Measurements from ENCODE around the gene POM121.
"Not testable (repeated sequence)": the region's sequence is repeated elsewhere in the genome, so short reads cannot be mapped to it uniquely, and the experiment has no call there.

Gene POM121

GRCh38 chr7:72924386-72924732, 536 bp upstream of the POM121 start:
- Histone ChIP-seq H3K4me3 (ENCODE audit: low read length, poor library complexity, severe bottlenecking) (peak overlapping the region; percentile 87), H3K79me2 (ENCODE audit: insufficient read depth, low read length) (peaks cover 56% of the 10 kb centered on the region), H3K4me2 (ENCODE audit: low read depth, low read length, poor library complexity, severe bottlenecking) (peak overlapping the region; percentile 88), H3K9me2 (replicated peaks; ENCODE audit: low read depth, low read length) (no peaks in the 10 kb centered on the region), H3K9ac (ENCODE audit: low read depth, low read length, poor library complexity, severe bottlenecking) (peak overlapping the region; percentile 92), H3K36me3 (ENCODE audit: insufficient read depth, low read length) (peaks cover 36% of the 10 kb centered on the region; the same call in 1 of the 2 replicates), H2AFZ (ENCODE audit: low read length) (peak overlapping the region; percentile 82), H3K27me3 (ENCODE audit: insufficient read depth, low read length, poor library complexity, severe bottlenecking) (no peaks in the 10 kb centered on the region), H3K4me1 (ENCODE audit: insufficient read depth, low read length, poor library complexity, severe bottlenecking) (peaks cover 9% of the 10 kb centered on the region), H4K20me1 (ENCODE audit: insufficient read depth, low read length, poor library complexity, severe bottlenecking) (peaks cover 21% of the 10 kb centered on the region), H3K9me3 (ENCODE audit: insufficient read depth, low read depth, low read length) (no peaks in the 10 kb centered on the region), H3F3A (ENCODE audit: low read depth) (no peaks in the 10 kb centered on the region)
- TF ChIP-seq CTCF (conservative IDR thresholded peaks at IDR 0.05; ENCODE audit: low read length) (no peak), EZH2phosphoT487 (IDR thresholded peaks at IDR 0.05; ENCODE audit: borderline replicate concordance) (no peak)

- Histone ChIP-seq H3K79me2 (ENCODE audit: insufficient read depth, low read length) (peaks cover 51% of the 10 kb centered on the region), H2AFZ (ENCODE audit: low read length) (peak overlapping the region; percentile 58; the same call in 1 of the 2 replicates), H4K20me1 (ENCODE audit: insufficient read depth, low read length, poor library complexity, severe bottlenecking) (peaks cover 21% of the 10 kb centered on the region), H3K4me2 (ENCODE audit: low read depth, low read length, poor library complexity, severe bottlenecking) (peak overlapping the region; percentile 95), H3K27me3 (ENCODE audit: insufficient read depth, low read length, poor library complexity, severe bottlenecking) (no peaks in the 10 kb centered on the region), H3K4me1 (ENCODE audit: insufficient read depth, low read length, poor library complexity, severe bottlenecking) (peaks cover 9% of the 10 kb centered on the region), H3K9me3 (ENCODE audit: insufficient read depth, low read depth, low read length) (no peaks in the 10 kb centered on the region), H3K9me2 (replicated peaks; ENCODE audit: low read depth, low read length) (no peaks in the 10 kb centered on the region), H3K9ac (ENCODE audit: low read depth, low read length, poor library complexity, severe bottlenecking) (peak overlapping the region; percentile 92), H3K4me3 (ENCODE audit: low read length, poor library complexity, severe bottlenecking) (peak overlapping the region; percentile 87), H3F3A (ENCODE audit: low read depth) (no peaks in the 10 kb centered on the region), H3K36me3 (ENCODE audit: insufficient read depth, low read length) (peaks cover 48% of the 10 kb centered on the region; the same call in 1 of the 2 replicates)
- TF ChIP-seq CTCF (conservative IDR thresholded peaks at IDR 0.05; ENCODE audit: low read length) (no peak), EZH2phosphoT487 (IDR thresholded peaks at IDR 0.05; ENCODE audit: borderline replicate concordance) (no peak)
Observed at GRCh38 chr7:72925546-72926120, 738 bp downstream of the POM121 start.

GRCh38 chr7:72927791-72928190, 2.9 kb downstream of the POM121 start:
- not testable (repeated sequence) for H3K9me3 ChIP-seq (ENCODE audit: insufficient read depth, low read depth, low read length); H3K9me2 ChIP-seq (replicated peaks; ENCODE audit: low read depth, low read length); H3K4me1 ChIP-seq (ENCODE audit: insufficient read depth, low read length, poor library complexity, severe bottlenecking); H3K4me2 ChIP-seq (ENCODE audit: low read depth, low read length, poor library complexity, severe bottlenecking); H3K9ac ChIP-seq (ENCODE audit: low read depth, low read length, poor library complexity, severe bottlenecking); H3K27me3 ChIP-seq (ENCODE audit: insufficient read depth, low read length, poor library complexity, severe bottlenecking); H3F3A ChIP-seq (ENCODE audit: low read depth); H2AFZ ChIP-seq (ENCODE audit: low read length); H3K4me3 ChIP-seq (ENCODE audit: low read length, poor library complexity, severe bottlenecking)
- Histone ChIP-seq H4K20me1 (ENCODE audit: insufficient read depth, low read length, poor library complexity, severe bottlenecking) (peaks cover 21% of the 10 kb centered on the region), H3K79me2 (ENCODE audit: insufficient read depth, low read length) (peaks cover 39% of the 10 kb centered on the region), H3K36me3 (ENCODE audit: insufficient read depth, low read length) (peaks cover 47% of the 10 kb centered on the region; the same call in 1 of the 2 replicates)

- H3K9ac ChIP-seq (ENCODE audit: low read depth, low read length, poor library complexity, severe bottlenecking); H3K4me3 ChIP-seq (ENCODE audit: low read length, poor library complexity, severe bottlenecking); H3K4me1 ChIP-seq (ENCODE audit: insufficient read depth, low read length, poor library complexity, severe bottlenecking); H3K4me2 ChIP-seq (ENCODE audit: low read depth, low read length, poor library complexity, severe bottlenecking); H3K27me3 ChIP-seq (ENCODE audit: insufficient read depth, low read length, poor library complexity, severe bottlenecking); H3F3A ChIP-seq (ENCODE audit: low read depth); H3K9me3 ChIP-seq (ENCODE audit: insufficient read depth, low read depth, low read length); H2AFZ ChIP-seq (ENCODE audit: low read length); H3K9me2 ChIP-seq (replicated peaks; ENCODE audit: low read depth, low read length): not testable (repeated sequence)
- peaks cover 21% of the 10 kb centered on the region for H4K20me1 ChIP-seq (ENCODE audit: insufficient read depth, low read length, poor library complexity, severe bottlenecking)
- H3K36me3 ChIP-seq (ENCODE audit: insufficient read depth, low read length), result peaks cover 47% of the 10 kb centered on the region; the same call in 1 of the 2 replicates
- peaks cover 39% of the 10 kb centered on the region for H3K79me2 ChIP-seq (ENCODE audit: insufficient read depth, low read length)
Observed at GRCh38 chr7:72928216-72928615, 3.3 kb downstream of the POM121 start.

- not testable (repeated sequence) for H3K4me2 ChIP-seq (ENCODE audit: low read depth, low read length, poor library complexity, severe bottlenecking); H4K20me1 ChIP-seq (ENCODE audit: insufficient read depth, low read length, poor library complexity, severe bottlenecking); H2AFZ ChIP-seq (ENCODE audit: low read length); H3K9me3 ChIP-seq (ENCODE audit: insufficient read depth, low read depth, low read length); H3K4me3 ChIP-seq (ENCODE audit: low read length, poor library complexity, severe bottlenecking); H3K79me2 ChIP-seq (ENCODE audit: insufficient read depth, low read length); H3K9ac ChIP-seq (ENCODE audit: low read depth, low read length, poor library complexity, severe bottlenecking); H3K4me1 ChIP-seq (ENCODE audit: insufficient read depth, low read length, poor library complexity, severe bottlenecking); H3K27me3 ChIP-seq (ENCODE audit: insufficient read depth, low read length, poor library complexity, severe bottlenecking); H3F3A ChIP-seq (ENCODE audit: low read depth); H3K9me2 ChIP-seq (replicated peaks; ENCODE audit: low read depth, low read length)
- H3K36me3 ChIP-seq (ENCODE audit: insufficient read depth, low read length), result peaks cover 19% of the 10 kb centered on the region; the same call in 1 of the 2 replicates
Observed at GRCh38 chr7:72942022-72942705, 17.3 kb downstream of the POM121 start.

- H2AFZ ChIP-seq (ENCODE audit: low read length); H3K27me3 ChIP-seq (ENCODE audit: insufficient read depth, low read length, poor library complexity, severe bottlenecking); H3K9me2 ChIP-seq (replicated peaks; ENCODE audit: low read depth, low read length); H3K79me2 ChIP-seq (ENCODE audit: insufficient read depth, low read length); H3K4me1 ChIP-seq (ENCODE audit: insufficient read depth, low read length, poor library complexity, severe bottlenecking); H3K4me2 ChIP-seq (ENCODE audit: low read depth, low read length, poor library complexity, severe bottlenecking); H3K9ac ChIP-seq (ENCODE audit: low read depth, low read length, poor library complexity, severe bottlenecking); H3K4me3 ChIP-seq (ENCODE audit: low read length, poor library complexity, severe bottlenecking); H4K20me1 ChIP-seq (ENCODE audit: insufficient read depth, low read length, poor library complexity, severe bottlenecking); H3F3A ChIP-seq (ENCODE audit: low read depth); H3K9me3 ChIP-seq (ENCODE audit: insufficient read depth, low read depth, low read length): not testable (repeated sequence)
- H3K36me3 ChIP-seq (ENCODE audit: insufficient read depth, low read length), result peaks cover 16% of the 10 kb centered on the region; the same call in 1 of the 2 replicates
Observed at GRCh38 chr7:72942956-72943355, 18.1 kb downstream of the POM121 start.
